HepG2 (cell line): ENCODE data around the gene LYRM7. TPM values are rescaled to one million over a fixed set of nuclear protein-coding genes. Genes with fewer than 3 reads are reported as not detected.
A peak's percentile ranks its signal among the peaks of the same experiment; 100 is the strongest.

Source experiments
- CEBPB ChIP-seq: IDR thresholded peaks from 2 replicates; pipeline ENCODE4 v1.6.1; 2011; ENCODE audit warnings: low read depth, low read length, improper control_type of control experiment, borderline replicate concordance
- CEBPZ ChIP-seq: IDR thresholded peaks from 2 replicates; pipeline ENCODE4 v1.6.1; 2012; ENCODE audit warnings: low read length, improper control_type of control experiment
- ESRRA ChIP-seq: sonication (generic); formaldehyde crosslinking; IDR thresholded peaks from 2 replicates; pipeline ENCODE4 v1.5.1; 2020; ENCODE audit warnings: mild to moderate bottlenecking, low read depth, missing genetic modification reagents
- FOSL1 ChIP-seq: sonication (generic); formaldehyde crosslinking; IDR thresholded peaks from 2 replicates; pipeline ENCODE4 v1.9.0; 2021; ENCODE audit warnings: missing genetic modification reagents, borderline replicate concordance
- GMEB2 ChIP-seq: IDR thresholded peaks from 2 replicates; pipeline ENCODE4 v1.6.1; 2016; ENCODE audit warnings: missing biosample characterization, missing genetic modification reagents, low read depth
- GTF3A ChIP-seq: sonication (generic); formaldehyde crosslinking; conservative IDR thresholded peaks from 2 replicates; pipeline ENCODE4 v1.4.0; 2020; ENCODE audit warnings: mild to moderate bottlenecking, missing genetic modification reagents
- KMT2A ChIP-seq: sonication (generic); formaldehyde crosslinking; IDR thresholded peaks from 2 replicates; pipeline ENCODE4 v1.4.0; 2020; ENCODE audit warnings: missing genetic modification reagents
- MAF1 ChIP-seq: sonication (generic); formaldehyde crosslinking; IDR thresholded peaks from 2 replicates; pipeline ENCODE4 v1.5.0; 2020; ENCODE audit warnings: missing genetic modification reagents, borderline replicate concordance
- MAZ ChIP-seq, 2 experiments: sonication (generic) in 1 of 2; formaldehyde crosslinking in 1 of 2; IDR thresholded peaks; 2 replicates each; pipeline versions ENCODE4 v1.5.0 to v1.6.1; 2012 to 2020; ENCODE audit warnings: low read depth in 2 of 2, mild to moderate bottlenecking in 2 of 2, borderline replicate concordance in 1 of 2, improper control_type of control experiment in 1 of 2, low read length in 1 of 2, missing genetic modification reagents in 1 of 2, moderate library complexity in 1 of 2
- PITX1 ChIP-seq: sonication (generic); formaldehyde crosslinking; IDR thresholded peaks from 2 replicates; pipeline ENCODE4 v1.5.1; 2020; ENCODE audit warnings: mild to moderate bottlenecking, missing genetic modification reagents
- RFX3 ChIP-seq: IDR thresholded peaks from 2 replicates; pipeline ENCODE4 v1.6.1; 2016; ENCODE audit warnings: missing biosample characterization, missing genetic modification reagents
- SNAPC2 ChIP-seq: sonication (generic); formaldehyde crosslinking; IDR thresholded peaks from 2 replicates; pipeline ENCODE4 v1.8.1; 2022; ENCODE audit warnings: mild to moderate bottlenecking, missing genetic modification reagents
- SYNCRIP ChIP-seq: fragments of 200-400 bp; formaldehyde crosslinking; IDR thresholded peaks from 2 replicates; pipeline ENCODE4 v1.6.1; 2018; ENCODE audit warnings: mild to moderate bottlenecking, low read depth, low read length; ENCODE audit not compliant: insufficient read depth
- ZFP37 ChIP-seq: sonication (generic); formaldehyde crosslinking; IDR thresholded peaks from 2 replicates; pipeline ENCODE4 v1.4.0; 2020; ENCODE audit warnings: missing genetic modification reagents, borderline replicate concordance
- ZKSCAN1 ChIP-seq: fragments of 150-350 bp; IDR thresholded peaks from 2 replicates; pipeline ENCODE4 v1.6.1; 2014; ENCODE audit warnings: low read length
- ZNF143 ChIP-seq: sonication (generic); formaldehyde crosslinking; IDR thresholded peaks from 2 replicates; pipeline ENCODE4 v1.4.0; 2020; ENCODE audit warnings: missing genetic modification reagents
- ZNF282 ChIP-seq: fragments of 450-650 bp; IDR thresholded peaks from 2 replicates; pipeline ENCODE4 v1.6.1; 2018; ENCODE audit not compliant: partially characterized antibody
- ZNF431 ChIP-seq: sonication (generic); formaldehyde crosslinking; IDR thresholded peaks from 2 replicates; pipeline ENCODE4 v1.9.0; 2022; ENCODE audit warnings: missing genetic modification reagents, low read depth, mild to moderate bottlenecking, borderline replicate concordance
- ZNF549 ChIP-seq: sonication (generic); formaldehyde crosslinking; IDR thresholded peaks from 2 replicates; pipeline ENCODE4 v1.5.0; 2020; ENCODE audit warnings: missing genetic modification reagents
- ZNF576 ChIP-seq: sonication (generic); formaldehyde crosslinking; IDR thresholded peaks from 2 replicates; pipeline ENCODE4 v1.4.0; 2020; ENCODE audit warnings: mild to moderate bottlenecking, missing genetic modification reagents
- ZNF883 ChIP-seq: sonication (generic); formaldehyde crosslinking; IDR thresholded peaks from 2 replicates; pipeline ENCODE4 v1.5.1; 2020; ENCODE audit warnings: mild to moderate bottlenecking, missing genetic modification reagents; ENCODE audit errors: not compliant biosample characterization
- ZSCAN22 ChIP-seq: sonication (generic); formaldehyde crosslinking; IDR thresholded peaks from 2 replicates; pipeline ENCODE4 v1.4.0; 2020; ENCODE audit warnings: mild to moderate bottlenecking, missing genetic modification reagents
- polyA plus RNA-seq, 8 experiments: library from polyadenylated mRNA; depleted of rRNA in 3 of 8; stranded (reverse) in 7 of 8; unstranded in 1 of 8; fragments of >200 nt; fragmentation: Illumina TruSeq in 4 of 8; extraction: Trizol in 4 of 8; gene quantifications; 2 replicates each; pipeline versions ENCODE4 v1.2.1 to v1.2.3, GENCODE V29; 2011 to 2016; ENCODE audit warnings: low read depth in 4 of 8, missing spikeins in 1 of 8, mixed read lengths in 1 of 8; ENCODE audit not compliant: insufficient read depth in 1 of 8
- total RNA-seq, 5 experiments: library from RNA; depleted of rRNA; stranded (reverse); fragments of >200 nt; fragmentation: Illumina TruSeq; extraction: Trizol; gene quantifications; 2 replicates each; pipeline ENCODE4 v1.2.3, GENCODE V29; 2016; ENCODE audit warnings: low read depth in 1 of 5
- TF ChIP-seq, protein P1 (sequence below): IDR thresholded peaks from 2 replicates; pipeline ENCODE4 v1.6.1; 2018; ENCODE audit warnings: missing genetic modification reagents

Gene LYRM7
- total and polyA plus RNA-seq, 2 of the 13 experiments (the other 11 are each of a cell fraction or from before 2014, with no cell fraction given): 3.0 to 5.5 TPM

DNA sequence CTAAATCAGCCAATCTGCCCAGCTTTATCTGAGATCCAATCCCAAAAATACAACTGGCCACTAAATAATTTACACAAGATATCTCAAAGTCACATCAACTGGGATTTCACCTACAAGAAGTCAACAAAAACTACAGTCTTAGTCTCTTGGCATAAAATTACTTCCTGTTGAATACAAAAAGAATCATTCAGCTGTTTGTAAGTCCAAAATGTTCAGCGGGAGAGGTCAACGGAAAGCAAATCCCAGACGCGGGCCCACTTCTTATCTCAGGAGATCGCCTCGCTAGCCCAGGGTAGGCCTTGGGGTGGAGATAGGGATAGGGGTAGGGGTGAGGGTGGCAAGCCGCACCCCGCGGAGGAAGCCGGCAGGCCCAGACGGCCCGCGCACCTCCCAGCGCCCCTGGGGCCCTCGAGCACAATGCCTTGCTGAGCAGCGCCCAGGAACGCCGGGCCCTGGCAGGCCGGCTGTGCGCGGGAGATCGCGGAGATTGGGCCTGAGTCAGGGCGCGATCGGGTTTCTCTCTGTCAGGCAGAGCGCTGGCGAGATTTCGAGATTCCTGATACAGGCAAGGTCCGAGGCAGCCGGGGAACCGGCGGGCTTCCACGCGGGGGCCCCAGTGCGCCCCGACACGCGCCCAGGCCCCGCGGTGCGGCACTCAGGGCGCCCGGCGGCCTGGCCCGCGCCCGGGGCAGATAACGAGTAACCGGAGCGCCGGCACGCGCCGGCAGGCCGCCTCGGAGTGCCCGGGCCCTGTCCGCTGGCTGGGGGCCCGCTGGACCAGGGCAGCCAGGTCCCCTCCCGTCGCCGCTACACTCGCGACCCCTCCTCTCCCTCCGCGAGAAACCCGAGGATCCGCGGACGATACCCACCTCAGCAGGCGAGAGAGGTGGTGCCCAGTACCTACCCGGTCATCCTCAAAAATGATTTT lies 6.3 kb upstream of the LYRM7 start (continued):
- 0 out of 2 replicates have a peak, but pooled peaks have one; percentile 8 for TF ChIP-seq FOSL1
- no peak; the same call in 1 of the 2 replicates for TF ChIP-seq RFX3
- TF ChIP-seq, protein P1, sequence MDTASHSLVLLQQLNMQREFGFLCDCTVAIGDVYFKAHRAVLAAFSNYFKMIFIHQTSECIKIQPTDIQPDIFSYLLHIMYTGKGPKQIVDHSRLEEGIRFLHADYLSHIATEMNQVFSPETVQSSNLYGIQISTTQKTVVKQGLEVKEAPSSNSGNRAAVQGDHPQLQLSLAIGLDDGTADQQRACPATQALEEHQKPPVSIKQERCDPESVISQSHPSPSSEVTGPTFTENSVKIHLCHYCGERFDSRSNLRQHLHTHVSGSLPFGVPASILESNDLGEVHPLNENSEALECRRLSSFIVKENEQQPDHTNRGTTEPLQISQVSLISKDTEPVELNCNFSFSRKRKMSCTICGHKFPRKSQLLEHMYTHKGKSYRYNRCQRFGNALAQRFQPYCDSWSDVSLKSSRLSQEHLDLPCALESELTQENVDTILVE (CRISPR knock-in tag): no peak
- TF ChIP-seq GMEB2 (CRISPR knock-in tag): no peak
- no peak for TF ChIP-seq SNAPC2
- TF ChIP-seq PITX1: no peak
- no peak for TF ChIP-seq ZFP37 (CRISPR knock-in tag)
- no peak; the same call in 1 of the 2 replicates for TF ChIP-seq ESRRA (CRISPR knock-in tag)
- no peak for TF ChIP-seq ZNF431
- no peak for TF ChIP-seq ZNF282
- no peak for TF ChIP-seq ZKSCAN1
- no peak for TF ChIP-seq ZNF576 (CRISPR knock-in tag)
- TF ChIP-seq CEBPB: no peak
- no peak for TF ChIP-seq MAZ (IDR thresholded peaks at IDR 0.05; ENCODE audit: borderline replicate concordance, low read depth, low read length)
- TF ChIP-seq MAZ (CRISPR knock-in tag; IDR thresholded peaks at IDR 0.05; ENCODE audit: low read depth): no peak
- TF ChIP-seq KMT2A (CRISPR knock-in tag): no peak
- no peak for TF ChIP-seq CEBPZ
- 0 out of 2 replicates have a peak, but pooled peaks have one; percentile 37 for TF ChIP-seq GTF3A (CRISPR knock-in tag)
- 0 out of 2 replicates have a peak, but pooled peaks have one; percentile 67 for TF ChIP-seq ZNF549
- TF ChIP-seq SYNCRIP: no peak
- no peak for TF ChIP-seq ZSCAN22
- no peak for TF ChIP-seq MAF1 (CRISPR knock-in tag)
- no peak for TF ChIP-seq ZNF883 (CRISPR knock-in tag)
- no peak; the same call in 1 of the 2 replicates for TF ChIP-seq ZNF143
